HG02970 (cell line): ENCODE measurements around the gene TUBB2A.

ENCODE experiments used
- ATAC-seq: cut with Tn5 transposase; IDR thresholded peaks from one replicate; pipeline ENCODE4 v1.9.1; 2021; ENCODE audit warnings: mild to moderate bottlenecking, moderate library complexity, moderate number of reproducible peaks; ENCODE audit not compliant: unreplicated experiment, low FRiP score

Gene TUBB2A

GRCh38 chr6:3128356-3129108 lies 28.8 kb downstream of the TUBB2A start:
- ATAC-seq: no peak

GRCh38 chr6:3125815-3126214 lies 31.5 kb downstream of the TUBB2A start:
- no peak for ATAC-seq

GRCh38 chr6:3124667-3125066 lies 32.7 kb downstream of the TUBB2A start:
- ATAC-seq: no peak

GRCh38 chr6:3122823-3123182 lies 34.5 kb downstream of the TUBB2A start:
- no peak for ATAC-seq

GRCh38 chr6:3120765-3121089 lies 36.6 kb downstream of the TUBB2A start:
- ATAC-seq: no peak

GRCh38 chr6:3119040-3119723 lies 38.2 kb downstream of the TUBB2A start:
- no peak for ATAC-seq

- peak; percentile 97 for ATAC-seq
Observed at GRCh38 chr6:3118353-3119039, 38.8 kb downstream of the TUBB2A start, which contains the start of gene BPHL. TSS of gene BPHL (plus strand) at chr6:3118711. CDS start at chr6:3118741, 30 bp downstream.

GRCh38 chr6:3117912-3118352 lies 39.4 kb downstream of the TUBB2A start:
- no peak for ATAC-seq

GRCh38 chr6:3114377-3114776 lies 43.0 kb downstream of the TUBB2A start:
- no peak for ATAC-seq

- ATAC-seq: no peak
Observed at GRCh38 chr6:3109761-3110160, 47.6 kb downstream of the TUBB2A start.

GRCh38 chr6:3108746-3109414 lies 48.5 kb downstream of the TUBB2A start:
- no peak for ATAC-seq
